ENCODE measurements around the gene TOP2A. TPM values are rescaled to one million over a fixed set of nuclear protein-coding genes. Genes with fewer than 3 reads are reported as not detected.

The TOP2A gene
- total RNA-seq, 3 donors from 2014 or later (not counting 1 experiment from before 2014, with no cell fraction given) = 2.0 to 6.4 (median 4.6) TPM

GRCh38 chr17:40349895-40350688, 67.6 kb downstream of the TOP2A start:
- ATAC-seq (no peak), DNase-seq (peak; percentile 15 to 29)
- Histone ChIP-seq H3K4me1 (ENCODE audit: control insufficient read depth, insufficient read depth, low read length) (peaks cover 78% of the 10 kb centered on the region), H3K4me3 (ENCODE audit: low read length) (no peak overlapping the region), H3K36me3 (ENCODE audit: control insufficient read depth, insufficient read depth, low read length) (peaks cover 57% of the 10 kb centered on the region), H3K9me3 (ENCODE audit: control insufficient read depth, insufficient read depth, low read length) (no peaks in the 10 kb centered on the region), H3K27me3 (ENCODE audit: control insufficient read depth, insufficient read depth, low read length) (no peaks in the 10 kb centered on the region), H3K27ac (ENCODE audit: low read length) (no peak overlapping the region)
- no peaks in the 10 kb centered on the region for H3K9me3 Mint-ChIP-seq
- H3K4me1 Mint-ChIP-seq = peaks cover 42 to 77% of the 10 kb centered on the region in 2 donors
- no peaks in the 10 kb centered on the region for H3K36me3 Mint-ChIP-seq
- no peak overlapping the region for H3K4me3 Mint-ChIP-seq
- WGBS (ENCODE audit: insufficient coverage) = 91% methylated on average over 19 of the region's 19 CpGs
- H3K27ac Mint-ChIP-seq = peak overlapping the region in 1 of 2 donors; percentile 97
- H3K27me3 Mint-ChIP-seq (ENCODE audit: low read depth in 2 of 2) = no peaks in the 10 kb centered on the region
- TF ChIP-seq CTCF (IDR thresholded peaks at IDR 0.05) = no peak
- intact Hi-C loops (cut with micrococcal nuclease) = no loop called here

GRCh38 chr17:40349477-40349894, 68.2 kb downstream of the TOP2A start:
- Mint-ChIP-seq H3K36me3 (no peaks in the 10 kb centered on the region), H3K4me3 (peak overlapping the region; percentile 51), H3K27me3 (ENCODE audit: low read depth in 2 of 2) (no peaks in the 10 kb centered on the region), H3K9me3 (no peaks in the 10 kb centered on the region), H3K4me1 (peaks cover 48 to 80% of the 10 kb centered on the region in 2 donors), H3K27ac (peak overlapping the region; percentile 75 to 97)
- WGBS (ENCODE audit: insufficient coverage) = 97% methylated on average over 10 of the region's 10 CpGs
- ATAC-seq (no peak), DNase-seq (peak in 1 of 2 donors; percentile 6)
- Histone ChIP-seq H3K9me3 (ENCODE audit: control insufficient read depth, insufficient read depth, low read length) (no peaks in the 10 kb centered on the region), H3K27ac (ENCODE audit: low read length) (no peak overlapping the region), H3K27me3 (ENCODE audit: control insufficient read depth, insufficient read depth, low read length) (no peaks in the 10 kb centered on the region), H3K36me3 (ENCODE audit: control insufficient read depth, insufficient read depth, low read length) (peaks cover 51% of the 10 kb centered on the region), H3K4me1 (ENCODE audit: control insufficient read depth, insufficient read depth, low read length) (peaks cover 78% of the 10 kb centered on the region), H3K4me3 (ENCODE audit: low read length) (no peak overlapping the region)
- intact Hi-C loops (cut with micrococcal nuclease) = no loop called here
- TF ChIP-seq CTCF (IDR thresholded peaks at IDR 0.05) = no peak

GRCh38 chr17:40348562-40349476, 68.9 kb downstream of the TOP2A start:
- DNase-seq (peak; percentile 11 to 18), ATAC-seq (no peak)
- Histone ChIP-seq H3K36me3 (ENCODE audit: control insufficient read depth, insufficient read depth, low read length) (peaks cover 45% of the 10 kb centered on the region), H3K27ac (ENCODE audit: low read length) (no peak overlapping the region), H3K27me3 (ENCODE audit: control insufficient read depth, insufficient read depth, low read length) (no peaks in the 10 kb centered on the region), H3K9me3 (ENCODE audit: control insufficient read depth, insufficient read depth, low read length) (no peaks in the 10 kb centered on the region), H3K4me1 (ENCODE audit: control insufficient read depth, insufficient read depth, low read length) (peaks cover 85% of the 10 kb centered on the region), H3K4me3 (ENCODE audit: low read length) (no peak overlapping the region)
- H3K9me3 Mint-ChIP-seq = no peaks in the 10 kb centered on the region
- intact Hi-C loops (cut with micrococcal nuclease) = no loop called here
- H3K36me3 Mint-ChIP-seq = no peaks in the 10 kb centered on the region
- H3K4me3 Mint-ChIP-seq = peak overlapping the region; percentile 52
- peaks cover 55 to 86% of the 10 kb centered on the region in 2 donors for H3K4me1 Mint-ChIP-seq
- WGBS (ENCODE audit: insufficient coverage) = 75% methylated on average over 17 of the region's 17 CpGs
- TF ChIP-seq CTCF (IDR thresholded peaks at IDR 0.05) = no peak
- no peaks in the 10 kb centered on the region for H3K27me3 Mint-ChIP-seq (ENCODE audit: low read depth in 2 of 2)
- H3K27ac Mint-ChIP-seq = peak overlapping the region; percentile 75 to 97

All from natural killer cell (primary cell).